ENCODE results near the gene PDIA2.

The PDIA2 gene

GRCh38 chr16:273547-274421, 9.2 kb upstream of the PDIA2 start:
- Histone ChIP-seq H3K9me3 (ENCODE audit: low read length) (no peaks in the 10 kb centered on the region), H3K36me3 (ENCODE audit: insufficient read depth, low read length) (no peaks in the 10 kb centered on the region), H3K27ac (ENCODE audit: low read depth, low read length) (no peak overlapping the region), H3K4me3 (ENCODE audit: low read depth in 1 of 2, low read length in 2 of 2) (no peak overlapping the region), H3K27me3 (ENCODE audit: control insufficient read depth in 1 of 2, insufficient read depth in 2 of 2, low read length in 2 of 2) (peaks cover 0 to 22% of the 10 kb centered on the region in 2 donors), H3K4me1 (ENCODE audit: insufficient read depth, low read length) (no peaks in the 10 kb centered on the region), H3K9ac (ENCODE audit: low read length) (no peak overlapping the region)

GRCh38 chr16:275041-275641, 7.8 kb upstream of the PDIA2 start:
- H3K27me3 ChIP-seq (ENCODE audit: control insufficient read depth in 1 of 2, insufficient read depth in 2 of 2, low read length in 2 of 2), result peaks cover 0 to 27% of the 10 kb centered on the region in 2 donors
- no peaks in the 10 kb centered on the region for H3K4me1 ChIP-seq (ENCODE audit: insufficient read depth, low read length)
- H3K9ac ChIP-seq (ENCODE audit: low read length), result no peak overlapping the region
- H3K4me3 ChIP-seq (ENCODE audit: low read depth in 1 of 2, low read length in 2 of 2), result peak overlapping the region; percentile 53 to 64
- no peak overlapping the region for H3K27ac ChIP-seq (ENCODE audit: low read depth, low read length)
- H3K9me3 ChIP-seq (ENCODE audit: low read length), result no peaks in the 10 kb centered on the region
- H3K36me3 ChIP-seq (ENCODE audit: insufficient read depth, low read length), result no peaks in the 10 kb centered on the region

- Histone ChIP-seq H3K9ac (ENCODE audit: low read length) (no peak within 1 kb of the TSS), H3K4me3 (ENCODE audit: low read depth in 1 of 2, low read length in 2 of 2) (peak within 1 kb of the TSS; percentile 53 to 64), H3K36me3 (ENCODE audit: insufficient read depth, low read length) (no peaks in the 10 kb centered on the region), H3K9me3 (ENCODE audit: low read length) (no peaks in the 10 kb centered on the region), H3K4me1 (ENCODE audit: insufficient read depth, low read length) (no peaks in the 10 kb centered on the region), H3K27ac (ENCODE audit: low read depth, low read length) (no peak within 1 kb of the TSS), H3K27me3 (ENCODE audit: control insufficient read depth in 1 of 2, insufficient read depth in 2 of 2, low read length in 2 of 2) (peaks cover 0 to 30% of the 10 kb centered on the region in 2 donors)
These were observed 7.2 kb upstream of the PDIA2 start, which contains the start of gene RGS11 for GRCh38 chr16:275786-276232. TSS of gene RGS11 (minus strand) at chr16:275944. CDS start at chr16:275911, 33 bp downstream.

GRCh38 chr16:276426-277077, 6.4 kb upstream of the PDIA2 start:
- H3K4me1 ChIP-seq (ENCODE audit: insufficient read depth, low read length), result no peaks in the 10 kb centered on the region
- no peak overlapping the region for H3K9ac ChIP-seq (ENCODE audit: low read length)
- H3K27me3 ChIP-seq (ENCODE audit: control insufficient read depth in 1 of 2, insufficient read depth in 2 of 2, low read length in 2 of 2), result peaks cover 0 to 37% of the 10 kb centered on the region in 2 donors
- H3K27ac ChIP-seq (ENCODE audit: low read depth, low read length), result no peak overlapping the region
- H3K36me3 ChIP-seq (ENCODE audit: insufficient read depth, low read length), result no peaks in the 10 kb centered on the region
- H3K9me3 ChIP-seq (ENCODE audit: low read length), result no peaks in the 10 kb centered on the region
- no peak overlapping the region for H3K4me3 ChIP-seq (ENCODE audit: low read depth in 1 of 2, low read length in 2 of 2)

- Histone ChIP-seq H3K27ac (ENCODE audit: low read depth, low read length) (no peak overlapping the region), H3K36me3 (ENCODE audit: insufficient read depth, low read length) (no peaks in the 10 kb centered on the region), H3K27me3 (ENCODE audit: control insufficient read depth in 1 of 2, insufficient read depth in 2 of 2, low read length in 2 of 2) (peaks cover 0 to 35% of the 10 kb centered on the region in 2 donors), H3K4me1 (ENCODE audit: insufficient read depth, low read length) (no peaks in the 10 kb centered on the region), H3K9me3 (ENCODE audit: low read length) (no peaks in the 10 kb centered on the region), H3K4me3 (ENCODE audit: low read depth in 1 of 2, low read length in 2 of 2) (no peak overlapping the region), H3K9ac (ENCODE audit: low read length) (no peak overlapping the region)
These were observed 4.0 kb upstream of the PDIA2 start for GRCh38 chr16:278863-279366.

- Histone ChIP-seq H3K27me3 (ENCODE audit: control insufficient read depth in 1 of 2, insufficient read depth in 2 of 2, low read length in 2 of 2) (peaks cover 0 to 29% of the 10 kb centered on the region in 2 donors), H3K9me3 (ENCODE audit: low read length) (no peaks in the 10 kb centered on the region), H3K4me3 (ENCODE audit: low read depth in 1 of 2, low read length in 2 of 2) (no peak overlapping the region), H3K36me3 (ENCODE audit: insufficient read depth, low read length) (no peaks in the 10 kb centered on the region), H3K4me1 (ENCODE audit: insufficient read depth, low read length) (no peaks in the 10 kb centered on the region), H3K9ac (ENCODE audit: low read length) (no peak overlapping the region), H3K27ac (ENCODE audit: low read depth, low read length) (no peak overlapping the region)
These were observed 3.4 kb upstream of the PDIA2 start for GRCh38 chr16:279531-279930.

- peaks cover 0 to 24% of the 10 kb centered on the region in 2 donors for H3K27me3 ChIP-seq (ENCODE audit: control insufficient read depth in 1 of 2, insufficient read depth in 2 of 2, low read length in 2 of 2)
These were observed 2.9 kb upstream of the PDIA2 start for GRCh38 chr16:280005-280460.

GRCh38 chr16:280552-280951, 2.4 kb upstream of the PDIA2 start, which contains the start of gene ARHGDIG:
TSS of gene ARHGDIG (plus strand) at chr16:280591. CDS start at chr16:280681, 90 bp downstream.
- no peak within 1 kb of the TSS for H3K9ac ChIP-seq (ENCODE audit: low read length)
- no peaks in the 10 kb centered on the region for H3K36me3 ChIP-seq (ENCODE audit: insufficient read depth, low read length)
- no peak within 1 kb of the TSS for H3K27ac ChIP-seq (ENCODE audit: low read depth, low read length)
- peaks cover 0 to 21% of the 10 kb centered on the region in 2 donors for H3K27me3 ChIP-seq (ENCODE audit: control insufficient read depth in 1 of 2, insufficient read depth in 2 of 2, low read length in 2 of 2)
- no peaks in the 10 kb centered on the region for H3K9me3 ChIP-seq (ENCODE audit: low read length)
- no peak within 1 kb of the TSS for H3K4me3 ChIP-seq (ENCODE audit: low read depth in 1 of 2, low read length in 2 of 2)
- no peaks in the 10 kb centered on the region for H3K4me1 ChIP-seq (ENCODE audit: insufficient read depth, low read length)

More at GRCh38 chr16:280005-280460, 2.9 kb upstream of the PDIA2 start:
- H3K9me3 ChIP-seq (ENCODE audit: low read length), result no peaks in the 10 kb centered on the region
- H3K27ac ChIP-seq (ENCODE audit: low read depth, low read length), result no peak overlapping the region
- no peak overlapping the region for H3K9ac ChIP-seq (ENCODE audit: low read length)
- H3K36me3 ChIP-seq (ENCODE audit: insufficient read depth, low read length), result no peaks in the 10 kb centered on the region
- no peak overlapping the region for H3K4me3 ChIP-seq (ENCODE audit: low read depth in 1 of 2, low read length in 2 of 2)
- no peaks in the 10 kb centered on the region for H3K4me1 ChIP-seq (ENCODE audit: insufficient read depth, low read length)

- Histone ChIP-seq H3K27ac (ENCODE audit: low read depth, low read length) (no peak overlapping the region), H3K4me1 (ENCODE audit: insufficient read depth, low read length) (no peaks in the 10 kb centered on the region), H3K4me3 (ENCODE audit: low read depth in 1 of 2, low read length in 2 of 2) (no peak overlapping the region), H3K9ac (ENCODE audit: low read length) (no peak overlapping the region), H3K9me3 (ENCODE audit: low read length) (no peaks in the 10 kb centered on the region), H3K36me3 (ENCODE audit: insufficient read depth, low read length) (no peaks in the 10 kb centered on the region), H3K27me3 (ENCODE audit: control insufficient read depth in 1 of 2, insufficient read depth in 2 of 2, low read length in 2 of 2) (peaks cover 0 to 21% of the 10 kb centered on the region in 2 donors)
These were observed 1.8 kb upstream of the PDIA2 start for GRCh38 chr16:280991-281659.

GRCh38 chr16:281660-282255, 1.2 kb upstream of the PDIA2 start:
- Histone ChIP-seq H3K4me3 (ENCODE audit: low read depth in 1 of 2, low read length in 2 of 2) (no peak overlapping the region), H3K36me3 (ENCODE audit: insufficient read depth, low read length) (no peaks in the 10 kb centered on the region), H3K4me1 (ENCODE audit: insufficient read depth, low read length) (no peaks in the 10 kb centered on the region), H3K27ac (ENCODE audit: low read depth, low read length) (no peak overlapping the region), H3K9ac (ENCODE audit: low read length) (no peak overlapping the region), H3K9me3 (ENCODE audit: low read length) (no peaks in the 10 kb centered on the region), H3K27me3 (ENCODE audit: control insufficient read depth in 1 of 2, insufficient read depth in 2 of 2, low read length in 2 of 2) (peaks cover 0 to 21% of the 10 kb centered on the region in 2 donors)
